HCT116 (cell line): Measurements from ENCODE around the gene FNBP1. TPM values are rescaled to one million over a fixed set of nuclear protein-coding genes. Genes with fewer than 3 reads are reported as not detected.

Source experiments
- ATAC-seq: fragments of 200-7000 bp; cut with Tn5 transposase; 2 replicates; pipeline ENCODE4 v1.9.1; 2020; ENCODE audit warnings: mild to moderate bottlenecking, moderate library complexity
- BruUV-seq: library from RNA; stranded (reverse); fragments of 400-500 nt; replicated peaks from 2 replicates; lab custom pipeline; 2021; lab: Mats Ljungman, UMichigan
- CTCF ChIA-PET: fragments of 300-600 bp; sonication (Branson Sonifier 250); formaldehyde crosslinking; loops from one replicate; lab custom pipeline; 2021; ENCODE audit warnings: antibody characterized with exemption; lab: Charles Lee
- POLR2A ChIA-PET: fragments of 300-600, 350-600 bp; sonication (Branson Sonifier 250); formaldehyde crosslinking; loops from one replicate; lab custom pipeline; 2021; ENCODE audit warnings: antibody characterized with exemption; lab: Charles Lee
- RAD21 ChIA-PET, 2 experiments: fragments of 300-600 bp; sonication (Branson Sonifier 250); formaldehyde crosslinking; loops; one replicate each; lab custom pipeline; 2023; ENCODE audit warnings: low total read pairs in 2 of 2; ENCODE audit not compliant: uncharacterized antibody in 2 of 2, unreplicated experiment in 2 of 2, low non-redundant PET in 1 of 2; lab: Charles Lee
- DNase-seq: peaks from one replicate; pipeline ENCODE4 v3.0.0-alpha.2; 2010; ENCODE audit warnings: low read depth, low spot score
- H2AFZ ChIP-seq: fragments of 200-600 bp; shearing (Covaris generic), sonication (generic); 2 replicates; pipeline ENCODE4 v1.6.1; 2017; ENCODE audit warnings: low read depth, mixed run types, mixed read lengths, antibody characterized with exemption, low read length; ENCODE audit not compliant: poor library complexity, severe bottlenecking
- H3K27ac ChIP-seq: 2 replicates; pipeline ENCODE4 v1.5.1; 2012; ENCODE audit warnings: low read depth, low read length
- H3K27me3 ChIP-seq: fragments of 200-600 bp; sonication (generic); 2 replicates; pipeline ENCODE4 v1.6.1; 2016; ENCODE audit warnings: mixed run types, low read length, mixed read lengths; ENCODE audit not compliant: insufficient read depth
- H3K36me3 ChIP-seq, 2 experiments: fragments of 200-500 bp in 1 of 2; fragments of 200-600 bp in 1 of 2; sonication (Bioruptor generic) in 1 of 2; sonication (generic) in 1 of 2; 2 replicates each; pipeline versions ENCODE4 v1.5.1 to v1.6.1; 2014 to 2016; ENCODE audit warnings: low read length in 2 of 2, inconsistent platforms in 1 of 2, mixed read lengths in 1 of 2, mixed run types in 1 of 2; ENCODE audit not compliant: insufficient read depth in 2 of 2, control insufficient read depth in 1 of 2
- H3K4me1 ChIP-seq, 2 experiments: fragments of 200-600 bp in 1 of 2; sonication (generic) in 1 of 2; 2 replicates each; pipeline versions ENCODE4 v1.5.1 to v1.6.1; 2012 to 2017; ENCODE audit warnings: low read length in 2 of 2, inconsistent platforms in 1 of 2, mild to moderate bottlenecking in 1 of 2, mixed read lengths in 1 of 2, mixed run types in 1 of 2, moderate library complexity in 1 of 2; ENCODE audit not compliant: insufficient read depth in 2 of 2, control insufficient read depth in 1 of 2
- H3K4me2 ChIP-seq: fragments of 200-600 bp; sonication (generic); 2 replicates; pipeline ENCODE4 v1.6.1; 2017; ENCODE audit warnings: mixed run types, low read length, mixed read lengths
- H3K4me3 ChIP-seq, 2 experiments: fragments of 200-600 bp in 1 of 2; sonication (generic) in 1 of 2; replicated peaks in 1 of 2; 2 replicates each; pipeline ENCODE4 v1.5.1; 2011 to 2016; ENCODE audit warnings: low read length in 2 of 2, control low read depth in 1 of 2, low read depth in 1 of 2, mild to moderate bottlenecking in 1 of 2, mixed read lengths in 1 of 2, mixed run types in 1 of 2
- H3K79me2 ChIP-seq: fragments of 200-600 bp; sonication (generic); 2 replicates; pipeline ENCODE4 v1.6.1; 2017; ENCODE audit warnings: mild to moderate bottlenecking, mixed run types, low read length, moderate library complexity, mixed read lengths; ENCODE audit not compliant: insufficient read depth
- H3K9ac ChIP-seq: fragments of 200-600 bp; sonication (generic); 2 replicates; pipeline ENCODE4 v1.6.1; 2016; ENCODE audit warnings: low read length, mixed read lengths
- H3K9me2 ChIP-seq: fragments of 200-600 bp; sonication (generic), shearing (Covaris generic); 2 replicates; pipeline ENCODE4 v1.6.1; 2017; ENCODE audit warnings: mixed run types, mild to moderate bottlenecking, moderate library complexity; ENCODE audit not compliant: insufficient read depth
- H3K9me3 ChIP-seq, 2 experiments: fragments of 200-500 bp in 1 of 2; fragments of 200-600 bp in 1 of 2; sonication (Bioruptor generic) in 1 of 2; sonication (generic) in 1 of 2; 2 replicates each; pipeline ENCODE4 v1.6.1; 2014 to 2017; ENCODE audit warnings: low read length in 2 of 2, mixed read lengths in 2 of 2, inconsistent platforms in 1 of 2, low read depth in 1 of 2, mild to moderate bottlenecking in 1 of 2, mixed run types in 1 of 2, moderate library complexity in 1 of 2; ENCODE audit not compliant: control insufficient read depth in 1 of 2, insufficient read depth in 1 of 2
- H4K20me1 ChIP-seq: fragments of 200-600 bp; sonication (generic), shearing (Covaris generic); 2 replicates; pipeline ENCODE4 v1.6.1; 2017; ENCODE audit warnings: mixed run types, mild to moderate bottlenecking, moderate library complexity; ENCODE audit not compliant: insufficient read depth
- ATF3 ChIP-seq: IDR thresholded peaks from 2 replicates; pipeline ENCODE4 v1.6.1; 2012
- CBX3 ChIP-seq: IDR thresholded peaks from 2 replicates; pipeline ENCODE4 v1.6.1; 2012; ENCODE audit warnings: low read depth
- CEBPB ChIP-seq: IDR thresholded peaks from 2 replicates; pipeline ENCODE4 v1.6.1; 2012; ENCODE audit warnings: low read depth
- ELF1 ChIP-seq: IDR thresholded peaks from 2 replicates; pipeline ENCODE4 v1.6.1; 2012; ENCODE audit warnings: low read depth, borderline replicate concordance
- EZH2 ChIP-seq: fragments of 200-600 bp; sonication (generic); IDR thresholded peaks from 2 replicates; pipeline ENCODE4 v1.6.1; 2017; ENCODE audit warnings: antibody characterized with exemption, mixed run types
- EZH2phosphoT487 ChIP-seq: fragments of 200-600 bp; IDR thresholded peaks from 2 replicates; pipeline ENCODE4 v1.6.1; 2018; ENCODE audit warnings: antibody characterized with exemption, borderline replicate concordance
- FOSL1 ChIP-seq: IDR thresholded peaks from 2 replicates; pipeline ENCODE4 v1.6.1; 2012; ENCODE audit warnings: low read depth
- MAX ChIP-seq: IDR thresholded peaks from 2 replicates; pipeline ENCODE4 v1.6.1; 2012
- POLR2A ChIP-seq: IDR thresholded peaks from 2 replicates; pipeline ENCODE4 v1.7.0; 2011; ENCODE audit warnings: borderline replicate concordance; ENCODE audit not compliant: insufficient read depth, insufficient read length; ENCODE audit errors: extremely low read depth
- POLR2AphosphoS5 ChIP-seq: IDR thresholded peaks from 2 replicates; pipeline ENCODE4 v1.6.1; 2011; ENCODE audit warnings: mild to moderate bottlenecking, low read depth, low read length, moderate library complexity
- SIN3A ChIP-seq: IDR thresholded peaks from 2 replicates; pipeline ENCODE4 v1.6.1; 2012; ENCODE audit warnings: low read depth
- SRF ChIP-seq: IDR thresholded peaks from 2 replicates; pipeline ENCODE4 v1.6.1; 2012; ENCODE audit warnings: low read depth
- YY1 ChIP-seq: IDR thresholded peaks from 2 replicates; pipeline ENCODE4 v1.6.1; 2011; ENCODE audit warnings: low read length, low read depth, moderate library complexity, mild to moderate bottlenecking; ENCODE audit not compliant: insufficient replicate concordance; ENCODE audit errors: extremely low read depth
- ZBTB33 ChIP-seq: IDR thresholded peaks from 2 replicates; pipeline ENCODE4 v1.6.1; 2011; ENCODE audit warnings: mild to moderate bottlenecking, low read length, moderate library complexity; ENCODE audit not compliant: insufficient replicate concordance; ENCODE audit errors: extremely low read depth
- ZFX ChIP-seq: fragments of 450-650 bp; IDR thresholded peaks from 2 replicates; pipeline ENCODE4 v1.6.1; 2017
- ZNF274 ChIP-seq: fragments of 200-500 bp; sonication (Bioruptor generic); IDR thresholded peaks from 2 replicates; pipeline ENCODE4 v1.6.1; 2014; ENCODE audit warnings: mild to moderate bottlenecking, low read depth, low read length, inconsistent platforms
- intact Hi-C: fragments of 100-400 bp; cut with micrococcal nuclease; formaldehyde crosslinking; loops from 2 replicates; pipeline ENCODE4 v1.10.0; 2022
- total RNA-seq: library from RNA; stranded (reverse); gene quantifications from one replicate; pipeline ENCODE4 v1.2.1, GENCODE V29; 2021; ENCODE audit not compliant: unreplicated experiment

FNBP1 gene
- total RNA-seq, 1 experiment from 2014 or later = 25.0 TPM

GRCh38 chr9:130023144-130023787 is 19.7 kb downstream of the FNBP1 start:
- Histone ChIP-seq H4K20me1 (no peaks in the 10 kb centered on the region), H3K27me3 (no peaks in the 10 kb centered on the region), H3K79me2 (peaks cover 6% of the 10 kb centered on the region), H3K27ac (no peak overlapping the region), H2AFZ (no peak overlapping the region), H3K36me3 (no peaks in the 10 kb centered on the region), H3K4me3 (no peak overlapping the region), H3K9ac (no peak overlapping the region), H3K4me1 (peaks cover 19 to 28% of the 10 kb centered on the region in 2 experiments), H3K9me2 (no peaks in the 10 kb centered on the region), H3K4me2 (no peak overlapping the region), H3K9me3 (no peaks in the 10 kb centered on the region)
- CTCF ChIA-PET = no interaction called here
- no peak for DNase-seq
- no TSS peak for BruUV-seq
- intact Hi-C loops = no loop called here
- ATAC-seq = no peak
- POLR2A ChIA-PET = no interaction called here
- RAD21 ChIA-PET = no interaction called here
- TF ChIP-seq ATF3 = no peak
- TF ChIP-seq ZNF274 = no peak
- no peak for TF ChIP-seq CBX3
- TF ChIP-seq ZFX = no peak
- TF ChIP-seq FOSL1 = no peak
- TF ChIP-seq POLR2AphosphoS5 = no peak
- no peak for TF ChIP-seq ELF1
- TF ChIP-seq EZH2 = no peak
- TF ChIP-seq YY1 = no peak
- no peak for TF ChIP-seq SIN3A

GRCh38 chr9:130022566-130023143 is 20.3 kb downstream of the FNBP1 start:
- no TSS peak for BruUV-seq
- DNase-seq (no peak), ATAC-seq (no peak)
- no peak overlapping the region for H3K9ac ChIP-seq
- H3K27ac ChIP-seq = no peak overlapping the region
- ChIA-PET RAD21 (no interaction called here), CTCF (no interaction called here), POLR2A (no interaction called here)
- H3K4me3 ChIP-seq = no peak overlapping the region
- no peaks in the 10 kb centered on the region for H3K9me2 ChIP-seq
- H4K20me1 ChIP-seq = no peaks in the 10 kb centered on the region
- H3K4me2 ChIP-seq = no peak overlapping the region
- H3K4me1 ChIP-seq = peaks cover 19 to 28% of the 10 kb centered on the region in 2 experiments
- no peaks in the 10 kb centered on the region for H3K27me3 ChIP-seq
- H3K79me2 ChIP-seq = peaks cover 6% of the 10 kb centered on the region
- H3K9me3 ChIP-seq = no peaks in the 10 kb centered on the region
- intact Hi-C loops = no loop called here
- H3K36me3 ChIP-seq = no peaks in the 10 kb centered on the region
- no peak overlapping the region for H2AFZ ChIP-seq
- TF ChIP-seq SRF (no peak), ZFX (no peak), SIN3A (no peak), FOSL1 (no peak), ATF3 (no peak), MAX (no peak), POLR2AphosphoS5 (no peak), EZH2phosphoT487 (no peak), CEBPB (no peak), POLR2A (no peak), ZNF274 (no peak), ZBTB33 (no peak), YY1 (no peak)
